Measurements from ENCODE around the gene DUOX2. TPM values are rescaled to one million over a fixed set of nuclear protein-coding genes. Genes with fewer than 3 reads are reported as not detected.

DUOX2 gene
- total RNA-seq, 2 experiments from 2014 or later, result 0.02 TPM; not detected in 1

DNA sequence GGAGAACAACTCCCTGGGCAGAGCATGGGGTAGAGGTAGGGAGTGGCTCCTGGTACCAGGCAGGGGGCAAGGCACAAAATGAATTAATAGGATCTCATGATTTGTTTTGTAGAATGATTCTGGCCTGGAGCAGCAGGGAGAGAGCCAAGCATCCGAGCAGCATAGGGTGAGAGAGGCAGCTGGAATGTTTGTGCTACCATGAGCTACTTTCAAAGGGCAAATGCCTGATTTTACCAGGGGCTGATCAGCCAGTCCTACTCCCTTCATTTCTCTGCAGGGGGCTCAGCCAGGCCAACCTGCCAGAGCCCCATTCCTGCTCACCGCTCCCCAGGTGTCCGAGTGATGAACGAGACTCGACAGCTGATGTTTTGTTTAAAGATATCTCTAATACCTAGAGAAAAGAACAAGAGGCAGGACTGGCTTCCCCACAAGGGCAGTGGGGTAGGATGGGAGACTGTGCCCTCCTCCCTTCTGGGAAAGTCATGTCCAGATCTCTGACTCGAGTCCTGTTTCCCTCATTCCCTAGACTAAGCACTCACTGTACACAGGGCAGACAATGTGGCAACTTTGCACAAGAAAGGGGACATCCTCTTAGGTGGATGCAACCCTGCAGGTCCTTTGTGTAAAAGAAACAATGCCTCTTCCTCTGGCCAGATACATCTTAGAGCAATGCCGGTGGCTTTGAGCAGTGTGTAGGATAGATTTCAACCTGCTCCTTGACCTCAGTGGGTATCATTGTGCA, 12.9 kb downstream of the DUOX2 start:
- Mint-ChIP-seq H3K9me3 (no peaks in the 10 kb centered on the region), H3K4me3 (no peak overlapping the region), H3K27me3 (peaks cover 4% of the 10 kb centered on the region), H3K36me3 (ENCODE audit: low read depth) (no peaks in the 10 kb centered on the region), H3K4me1 (no peaks in the 10 kb centered on the region), H3K27ac (no peak overlapping the region)
- CTCF ChIA-PET, result no interaction called here
- no peak for DNase-seq
- POLR2A ChIA-PET, result no interaction called here

DNA sequence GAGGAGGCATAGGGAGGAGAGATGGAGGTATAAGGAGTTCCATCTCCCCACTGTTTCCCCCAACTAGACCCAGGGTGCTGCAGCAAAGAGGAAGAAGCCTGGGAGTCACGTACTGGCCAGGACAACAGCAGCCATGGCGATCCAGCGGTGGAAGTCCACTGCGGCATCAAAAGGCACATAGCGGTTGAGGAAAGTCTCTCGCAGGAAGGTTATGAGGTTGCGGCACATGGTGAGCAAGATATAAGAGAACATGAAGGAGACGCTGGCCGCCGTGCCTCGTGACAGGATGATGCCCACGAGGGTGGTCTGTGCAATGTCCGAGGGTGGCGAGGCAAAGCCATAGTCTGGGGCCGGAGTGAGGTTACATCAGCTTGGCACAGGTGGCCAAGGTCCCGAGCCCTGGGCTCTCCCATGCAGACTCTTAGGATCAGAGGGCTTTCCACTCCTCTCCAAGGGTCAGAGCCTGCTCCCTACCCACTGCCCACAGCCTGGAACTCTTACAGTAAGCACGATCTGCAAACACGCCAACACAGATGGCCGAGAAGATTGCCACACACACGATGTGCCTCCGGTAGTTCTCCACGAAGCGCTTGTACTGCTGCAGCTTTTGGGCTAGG, 14.3 kb downstream of the DUOX2 start:
- H3K4me1 Mint-ChIP-seq, result no peaks in the 10 kb centered on the region
- no peak overlapping the region for H3K27ac Mint-ChIP-seq
- H3K27me3 Mint-ChIP-seq, result no peaks in the 10 kb centered on the region
- no peaks in the 10 kb centered on the region for H3K36me3 Mint-ChIP-seq (ENCODE audit: low read depth)
- POLR2A ChIA-PET, result no interaction called here
- H3K4me3 Mint-ChIP-seq, result no peak overlapping the region
- no peaks in the 10 kb centered on the region for H3K9me3 Mint-ChIP-seq
- DNase-seq, result no peak
- CTCF ChIA-PET, result no interaction called here

DNA sequence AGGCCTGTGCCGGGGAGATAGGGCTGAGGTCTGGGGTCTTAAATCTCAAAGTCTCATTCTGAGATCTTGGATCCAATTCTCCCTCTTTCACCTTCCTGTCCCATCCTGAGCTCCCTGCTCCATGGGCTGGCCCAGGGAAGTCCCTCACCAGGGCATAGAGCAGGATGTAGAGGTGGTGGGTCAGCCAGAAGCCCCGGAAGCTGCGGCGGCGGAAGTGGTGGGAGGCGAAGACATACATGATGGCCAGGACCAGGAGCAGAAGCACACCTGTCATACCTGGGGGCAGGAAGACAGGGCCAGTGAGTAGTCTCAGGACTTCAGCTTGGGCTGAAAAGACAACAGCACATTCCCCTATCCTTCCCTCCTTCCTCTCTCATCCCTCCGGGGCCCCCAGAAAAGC, 16.5 kb downstream of the DUOX2 start:
- Mint-ChIP-seq H3K4me3 (no peak overlapping the region), H3K36me3 (ENCODE audit: low read depth) (no peaks in the 10 kb centered on the region), H3K27me3 (no peaks in the 10 kb centered on the region), H3K27ac (no peak overlapping the region), H3K4me1 (no peaks in the 10 kb centered on the region), H3K9me3 (no peaks in the 10 kb centered on the region)
- ChIA-PET CTCF (interaction anchor here (1.6 kb wide), 1 partner anchor 19 kb away, joined by 4 read pairs; no protein-coding TSS in a partner anchor), POLR2A (no interaction called here)
- DNase-seq, result no peak

DNA sequence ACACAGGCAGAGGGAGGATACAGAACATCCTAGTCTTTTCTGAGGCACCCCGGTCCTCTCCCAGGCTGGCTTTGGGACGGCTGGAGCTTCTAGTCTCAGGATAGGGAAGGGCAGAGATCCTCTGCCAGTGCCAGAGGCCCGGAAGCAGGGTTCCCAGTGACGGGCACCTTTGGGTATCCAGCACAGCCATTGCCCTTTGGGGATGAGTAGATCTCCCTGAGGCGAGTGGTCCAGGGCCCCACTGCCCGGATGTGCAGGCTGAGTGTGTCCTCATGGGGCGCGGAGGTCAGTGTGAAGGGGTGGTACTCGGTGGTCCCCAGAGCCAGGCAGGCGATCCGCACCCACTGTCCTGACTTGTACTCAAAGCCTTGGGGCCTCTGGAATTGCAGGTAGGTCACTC, 18.3 kb downstream of the DUOX2 start:
- ChIA-PET POLR2A (no interaction called here), CTCF (interaction anchor here (1.4 kb wide), 1 partner anchor 22 kb away, joined by 3 read pairs; no protein-coding TSS in a partner anchor)
- DNase-seq, result no peak
- Mint-ChIP-seq H3K27ac (no peak overlapping the region), H3K36me3 (ENCODE audit: low read depth) (no peaks in the 10 kb centered on the region), H3K9me3 (no peaks in the 10 kb centered on the region), H3K4me1 (no peaks in the 10 kb centered on the region), H3K27me3 (peaks cover 10% of the 10 kb centered on the region), H3K4me3 (no peak overlapping the region)

DNA sequence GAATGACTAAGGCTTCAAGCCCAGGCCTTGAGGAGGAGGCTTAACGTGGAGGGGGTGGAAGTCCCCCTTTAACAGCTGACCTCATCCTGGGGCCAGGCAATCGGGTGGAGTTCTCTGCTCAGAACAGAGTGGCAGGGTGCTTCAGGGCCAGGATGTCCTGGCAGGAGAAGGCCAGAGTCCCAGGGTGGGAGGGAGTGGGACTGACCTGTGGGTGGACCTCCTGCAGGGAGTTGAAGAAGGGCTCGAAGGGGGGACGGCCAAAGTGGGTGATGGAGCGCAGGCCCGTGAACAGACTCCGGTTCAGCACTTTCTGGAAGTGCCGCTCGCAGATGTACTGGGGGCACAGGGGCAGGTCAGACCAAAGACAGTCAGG, 19.6 kb downstream of the DUOX2 start:
- ChIA-PET CTCF (interaction anchor here (1.4 kb wide), 1 partner anchor 24 kb away, joined by 3 read pairs; no protein-coding TSS in a partner anchor), POLR2A (no interaction called here)
- H3K9me3 Mint-ChIP-seq, result no peaks in the 10 kb centered on the region
- no peak overlapping the region for H3K4me3 Mint-ChIP-seq
- H3K27me3 Mint-ChIP-seq, result peaks cover 17% of the 10 kb centered on the region
- no peaks in the 10 kb centered on the region for H3K4me1 Mint-ChIP-seq
- no peak overlapping the region for H3K27ac Mint-ChIP-seq
- H3K36me3 Mint-ChIP-seq (ENCODE audit: low read depth), result no peaks in the 10 kb centered on the region
- DNase-seq, result no peak

DNA sequence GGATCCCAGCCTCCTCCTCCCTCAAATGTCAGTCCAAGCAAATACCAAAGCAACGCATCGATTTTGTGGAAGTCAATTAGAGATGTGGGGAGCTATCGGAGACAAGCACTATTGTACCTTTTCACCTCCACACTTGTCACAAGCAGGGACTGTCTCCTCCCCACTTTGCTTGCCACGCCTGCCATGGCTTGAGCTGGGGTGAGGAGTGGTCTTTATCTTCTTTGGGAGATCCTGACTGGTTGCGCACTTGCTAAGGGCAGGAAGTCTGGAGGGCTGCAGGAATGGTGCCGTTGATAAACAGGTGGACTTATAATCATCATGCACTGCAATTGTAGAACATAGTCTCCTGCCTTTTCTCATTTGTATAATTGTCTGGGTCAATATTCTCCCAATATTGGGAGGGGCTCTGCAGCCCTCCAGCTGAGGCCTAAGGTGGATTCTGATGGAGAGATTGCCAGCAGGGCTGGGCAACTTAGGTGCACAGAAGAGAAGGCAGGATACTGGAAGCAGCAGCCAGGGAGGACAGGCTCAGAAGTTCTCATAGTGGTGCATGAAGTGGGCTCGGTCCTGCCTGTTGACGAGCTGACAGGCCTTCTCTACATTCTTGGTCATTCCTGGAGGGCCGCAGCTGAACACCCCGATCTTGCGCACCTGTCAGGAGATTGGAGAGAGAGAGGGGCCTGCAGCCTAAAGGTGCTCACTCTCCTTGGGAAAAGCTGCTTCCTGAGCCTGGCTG, 20.2 kb downstream of the DUOX2 start:
- Mint-ChIP-seq H3K4me1 (no peaks in the 10 kb centered on the region), H3K36me3 (ENCODE audit: low read depth) (no peaks in the 10 kb centered on the region), H3K27me3 (peaks cover 19% of the 10 kb centered on the region), H3K27ac (no peak overlapping the region), H3K9me3 (no peaks in the 10 kb centered on the region), H3K4me3 (no peak overlapping the region)
- POLR2A ChIA-PET, result no interaction called here
- CTCF ChIA-PET, result no interaction called here
- no peak for DNase-seq

DNA sequence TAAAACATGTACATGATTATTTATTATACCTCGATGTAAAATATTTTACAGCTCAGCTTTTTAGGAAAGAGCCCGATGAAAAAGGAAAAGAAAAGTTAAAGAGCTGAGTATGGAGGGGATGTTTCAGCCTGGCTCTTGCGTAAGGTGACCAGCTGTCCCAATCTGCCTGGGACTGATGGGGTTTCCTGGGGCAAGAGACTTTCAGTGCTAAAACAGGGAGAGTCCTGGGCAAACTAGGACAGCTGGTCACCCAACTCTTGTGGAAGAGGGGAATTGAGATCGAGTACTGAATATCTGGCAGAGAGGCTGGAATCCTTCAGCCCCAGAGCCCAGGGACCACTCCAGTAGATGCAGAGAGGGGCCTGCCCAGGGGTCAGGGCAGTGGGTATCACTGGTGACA, 21.0 kb downstream of the DUOX2 start:
- Mint-ChIP-seq H3K4me1 (no peaks in the 10 kb centered on the region), H3K4me3 (no peak overlapping the region), H3K27ac (no peak overlapping the region), H3K27me3 (peaks cover 19% of the 10 kb centered on the region), H3K36me3 (ENCODE audit: low read depth) (no peaks in the 10 kb centered on the region), H3K9me3 (no peaks in the 10 kb centered on the region)
- POLR2A ChIA-PET, result no interaction called here
- CTCF ChIA-PET, result no interaction called here
- no peak for DNase-seq

DNA sequence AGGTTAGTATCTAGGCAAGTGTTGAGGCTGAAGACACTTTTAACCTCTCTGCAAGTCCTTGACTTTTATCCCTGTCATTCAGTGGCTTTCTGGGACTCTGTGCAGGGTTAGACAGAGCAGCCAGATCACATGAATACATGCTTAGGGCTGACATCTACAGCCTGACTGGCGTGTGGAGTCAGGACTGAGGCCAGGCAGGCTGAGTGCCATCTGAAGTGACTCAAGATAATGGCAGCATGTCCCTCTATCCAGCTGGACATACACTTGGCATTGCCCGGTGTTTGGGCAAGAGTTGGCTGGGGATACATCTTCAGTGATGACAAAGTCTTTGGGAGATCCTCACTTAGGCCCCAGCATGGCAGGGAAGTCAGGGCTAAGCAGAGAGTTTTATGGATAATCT, 22.4 kb downstream of the DUOX2 start:
- Mint-ChIP-seq H3K9me3 (no peaks in the 10 kb centered on the region), H3K27me3 (peaks cover 29% of the 10 kb centered on the region), H3K27ac (no peak overlapping the region), H3K36me3 (ENCODE audit: low read depth) (no peaks in the 10 kb centered on the region), H3K4me3 (no peak overlapping the region), H3K4me1 (no peaks in the 10 kb centered on the region)
- ChIA-PET CTCF (no interaction called here), POLR2A (no interaction called here)
- no peak for DNase-seq

DNA sequence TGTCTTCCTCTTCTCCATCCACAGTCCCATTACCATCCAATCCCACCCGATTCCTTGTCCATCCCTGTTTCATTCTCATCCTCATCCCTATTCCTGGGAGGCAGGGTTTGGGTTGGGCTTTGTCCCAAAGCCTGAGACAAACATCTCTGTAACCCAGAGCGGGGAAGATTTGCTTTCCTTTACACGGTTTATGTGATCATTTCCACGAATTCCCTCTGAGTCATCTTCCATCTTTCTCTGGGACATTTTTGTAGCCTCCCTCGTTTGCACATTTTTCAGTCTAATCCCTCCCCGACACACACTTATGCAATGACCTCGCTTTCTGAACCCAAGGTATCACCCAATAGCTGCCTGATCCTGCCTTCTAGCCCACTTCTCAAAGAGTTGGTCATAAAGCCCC, 22.8 kb downstream of the DUOX2 start:
- H3K4me3 Mint-ChIP-seq, result no peak overlapping the region
- peaks cover 29% of the 10 kb centered on the region for H3K27me3 Mint-ChIP-seq
- no peak for DNase-seq
- H3K27ac Mint-ChIP-seq, result no peak overlapping the region
- CTCF ChIA-PET, result no interaction called here
- POLR2A ChIA-PET, result no interaction called here
- no peaks in the 10 kb centered on the region for H3K36me3 Mint-ChIP-seq (ENCODE audit: low read depth)
- H3K4me1 Mint-ChIP-seq, result no peaks in the 10 kb centered on the region
- H3K9me3 Mint-ChIP-seq, result no peaks in the 10 kb centered on the region

DNA sequence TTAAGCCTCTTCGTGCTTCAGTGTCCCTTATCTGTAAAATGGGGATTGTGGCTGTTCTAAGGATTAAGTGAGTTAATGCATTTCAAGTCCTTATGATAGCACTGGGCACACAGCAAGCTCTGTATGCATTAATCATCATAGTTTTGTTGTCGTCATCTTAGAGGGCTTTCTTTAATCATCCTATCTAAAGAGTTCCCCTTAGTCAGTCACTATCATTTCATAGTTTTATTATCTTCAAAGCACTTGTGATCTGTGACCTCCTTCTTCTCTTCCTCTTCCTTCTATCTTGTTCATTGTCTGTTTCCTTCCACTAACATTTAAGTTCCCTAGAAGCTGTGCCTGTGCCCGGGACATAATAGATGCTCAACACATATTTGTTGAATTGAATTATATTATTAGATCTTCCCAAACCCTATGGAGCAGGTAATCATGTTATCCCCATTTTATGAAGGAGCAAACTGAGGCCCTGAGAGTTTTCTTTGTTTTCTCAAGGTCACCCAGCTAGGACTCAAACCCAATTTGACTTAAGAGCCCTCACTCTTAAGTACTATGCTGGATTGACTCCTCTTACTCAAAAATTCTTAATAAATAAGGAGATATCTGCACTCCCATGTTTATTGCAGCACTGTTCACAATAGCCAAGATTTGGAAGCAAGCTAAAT, 24.1 kb downstream of the DUOX2 start:
- Mint-ChIP-seq H3K27ac (no peak overlapping the region), H3K9me3 (no peaks in the 10 kb centered on the region), H3K4me1 (no peaks in the 10 kb centered on the region), H3K36me3 (ENCODE audit: low read depth) (no peaks in the 10 kb centered on the region), H3K27me3 (peaks cover 29% of the 10 kb centered on the region), H3K4me3 (no peak overlapping the region)
- POLR2A ChIA-PET, result no interaction called here
- CTCF ChIA-PET, result interaction anchor here (1.2 to 2.0 kb wide), 2 partner anchors 28 to 120 kb away, joined by 4 to 5 read pairs; no protein-coding TSS in a partner anchor
- no peak for DNase-seq

DNA sequence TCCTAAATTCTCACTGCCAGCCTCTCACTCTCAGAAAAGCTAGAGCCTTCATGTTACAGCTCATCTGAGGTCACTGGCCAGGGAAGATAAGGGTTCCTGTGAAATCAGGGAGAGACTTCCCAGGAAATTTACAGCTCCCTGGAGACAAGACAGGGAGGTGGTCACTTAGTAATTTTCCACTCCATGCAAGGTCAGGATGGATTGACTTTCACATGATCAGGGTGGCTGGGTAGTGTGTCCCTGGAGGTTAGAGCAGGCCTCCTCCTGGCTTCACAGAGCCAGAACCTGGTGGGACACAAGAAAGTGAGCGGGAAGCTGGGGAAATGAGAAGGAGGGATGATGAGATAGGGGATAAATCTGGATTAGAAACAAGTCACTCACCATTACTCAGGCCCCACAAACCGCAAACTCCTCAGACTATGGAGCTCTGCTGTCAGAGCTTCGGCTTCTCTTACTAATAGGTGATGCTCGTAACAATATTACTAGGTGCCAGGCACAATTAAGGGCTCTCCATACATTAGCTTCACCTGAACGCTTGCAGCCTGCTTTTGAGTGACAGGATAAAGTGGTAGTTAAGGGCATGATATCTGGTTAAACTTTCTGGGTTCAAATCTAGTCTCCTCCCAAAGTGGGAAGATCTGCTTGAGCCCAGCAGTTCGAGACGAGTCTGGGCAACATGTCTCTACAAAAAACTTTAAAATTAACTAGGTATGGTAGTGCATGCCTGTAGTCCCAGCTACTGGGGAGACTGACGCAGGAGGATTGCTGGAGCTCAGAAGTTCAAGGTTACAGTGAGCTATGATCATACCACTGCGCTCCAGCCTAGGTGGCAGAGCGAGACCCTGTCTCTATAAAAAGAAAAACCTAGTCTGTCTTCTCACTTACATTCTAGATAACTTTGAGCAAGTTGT, 24.9 kb downstream of the DUOX2 start:
- Mint-ChIP-seq H3K4me1 (no peaks in the 10 kb centered on the region), H3K9me3 (no peaks in the 10 kb centered on the region), H3K4me3 (no peak overlapping the region), H3K36me3 (ENCODE audit: low read depth) (no peaks in the 10 kb centered on the region), H3K27me3 (peaks cover 32% of the 10 kb centered on the region), H3K27ac (no peak overlapping the region)
- POLR2A ChIA-PET, result no interaction called here
- CTCF ChIA-PET, result interaction anchor here (0.7 to 2.0 kb wide), 3 partner anchors 29 to 250 kb away, joined by 3 to 5 read pairs (median 4); no protein-coding TSS in a partner anchor
- no peak for DNase-seq

DNA sequence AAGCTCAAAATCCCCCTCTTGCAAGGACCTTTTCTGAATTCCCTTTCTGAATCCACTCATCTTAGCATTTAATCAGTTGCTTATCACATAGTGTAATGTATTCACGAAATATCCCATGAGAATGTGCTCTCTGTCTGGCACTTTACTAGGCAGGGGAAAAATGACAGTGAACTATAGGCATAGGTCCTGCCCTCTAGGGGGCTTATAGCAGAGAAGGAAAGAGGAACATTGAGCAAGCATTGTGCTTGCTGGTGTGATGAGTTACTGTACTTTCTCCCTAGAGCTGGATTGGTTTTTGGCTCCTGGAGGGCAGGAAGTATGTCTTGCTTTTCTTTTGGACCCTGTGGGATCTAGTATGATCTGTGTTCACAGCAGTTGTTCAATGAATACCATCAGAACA, 26.5 kb downstream of the DUOX2 start:
- no peaks in the 10 kb centered on the region for H3K4me1 Mint-ChIP-seq
- ChIA-PET CTCF (no interaction called here), POLR2A (no interaction called here)
- no peaks in the 10 kb centered on the region for H3K9me3 Mint-ChIP-seq
- no peak overlapping the region for H3K4me3 Mint-ChIP-seq
- no peak overlapping the region for H3K27ac Mint-ChIP-seq
- DNase-seq, result no peak
- peaks cover 41% of the 10 kb centered on the region for H3K27me3 Mint-ChIP-seq
- H3K36me3 Mint-ChIP-seq (ENCODE audit: low read depth), result no peaks in the 10 kb centered on the region
